GM19463 (cell line): ENCODE results near the gene LGALS3BP.

Source experiments
- ATAC-seq: cut with Tn5 transposase; IDR thresholded peaks from one replicate; pipeline ENCODE4 v1.9.1; 2021; ENCODE audit warnings: mild to moderate bottlenecking, moderate library complexity; ENCODE audit not compliant: unreplicated experiment

Gene LGALS3BP

GRCh38 chr17:78940708-78941107, 39.0 kb downstream of the LGALS3BP start:
- ATAC-seq, result no peak

DNA sequence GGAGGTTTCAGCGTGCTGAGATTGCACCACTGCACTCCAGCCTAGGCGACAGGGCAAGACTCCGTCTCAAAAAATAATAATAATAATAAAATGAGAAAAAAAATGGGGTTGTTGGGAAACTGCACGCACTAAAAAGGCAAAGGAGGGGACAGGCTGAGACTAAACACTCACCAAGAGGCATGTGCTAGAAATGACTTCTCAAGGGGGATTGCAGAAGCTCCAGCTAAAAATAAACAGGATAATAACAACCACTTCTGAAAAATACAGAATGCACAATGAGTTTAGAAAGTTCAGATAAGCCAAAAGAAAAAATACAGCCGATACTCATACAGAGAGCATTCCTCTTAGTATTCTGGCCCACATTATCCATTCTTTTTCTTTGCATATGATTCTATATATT, 39.5 kb downstream of the LGALS3BP start:
- ATAC-seq, result no peak

GRCh38 chr17:78939615-78940014, 40.1 kb downstream of the LGALS3BP start:
- ATAC-seq, result no peak

DNA sequence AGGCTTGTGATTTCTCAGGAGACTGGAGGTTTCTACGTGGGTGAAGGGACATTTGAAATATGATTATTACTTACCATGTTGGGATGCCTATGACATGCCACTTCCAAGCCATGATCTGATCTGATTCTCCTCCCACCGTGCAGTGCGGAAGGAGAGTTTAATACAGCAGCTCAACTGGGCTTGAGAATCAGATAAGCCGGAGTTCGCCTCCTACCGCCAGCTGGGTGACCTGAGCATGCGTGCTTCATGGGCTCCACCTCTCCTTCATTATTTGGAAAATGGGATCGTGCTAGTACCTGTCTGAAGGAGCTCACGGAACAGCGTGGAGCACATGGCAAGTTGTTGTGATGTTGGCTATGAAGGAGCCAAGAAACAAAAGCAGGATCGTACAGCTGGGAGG, 42.2 kb downstream of the LGALS3BP start:
- ATAC-seq, result no peak

- no peak for ATAC-seq
Measured at GRCh38 chr17:78935419-78936323, 44.1 kb downstream of the LGALS3BP start.

- no peak for ATAC-seq
Measured at GRCh38 chr17:78934681-78935418, 44.9 kb downstream of the LGALS3BP start.

- no peak for ATAC-seq
Measured at GRCh38 chr17:78933959-78934568, 45.7 kb downstream of the LGALS3BP start.

DNA sequence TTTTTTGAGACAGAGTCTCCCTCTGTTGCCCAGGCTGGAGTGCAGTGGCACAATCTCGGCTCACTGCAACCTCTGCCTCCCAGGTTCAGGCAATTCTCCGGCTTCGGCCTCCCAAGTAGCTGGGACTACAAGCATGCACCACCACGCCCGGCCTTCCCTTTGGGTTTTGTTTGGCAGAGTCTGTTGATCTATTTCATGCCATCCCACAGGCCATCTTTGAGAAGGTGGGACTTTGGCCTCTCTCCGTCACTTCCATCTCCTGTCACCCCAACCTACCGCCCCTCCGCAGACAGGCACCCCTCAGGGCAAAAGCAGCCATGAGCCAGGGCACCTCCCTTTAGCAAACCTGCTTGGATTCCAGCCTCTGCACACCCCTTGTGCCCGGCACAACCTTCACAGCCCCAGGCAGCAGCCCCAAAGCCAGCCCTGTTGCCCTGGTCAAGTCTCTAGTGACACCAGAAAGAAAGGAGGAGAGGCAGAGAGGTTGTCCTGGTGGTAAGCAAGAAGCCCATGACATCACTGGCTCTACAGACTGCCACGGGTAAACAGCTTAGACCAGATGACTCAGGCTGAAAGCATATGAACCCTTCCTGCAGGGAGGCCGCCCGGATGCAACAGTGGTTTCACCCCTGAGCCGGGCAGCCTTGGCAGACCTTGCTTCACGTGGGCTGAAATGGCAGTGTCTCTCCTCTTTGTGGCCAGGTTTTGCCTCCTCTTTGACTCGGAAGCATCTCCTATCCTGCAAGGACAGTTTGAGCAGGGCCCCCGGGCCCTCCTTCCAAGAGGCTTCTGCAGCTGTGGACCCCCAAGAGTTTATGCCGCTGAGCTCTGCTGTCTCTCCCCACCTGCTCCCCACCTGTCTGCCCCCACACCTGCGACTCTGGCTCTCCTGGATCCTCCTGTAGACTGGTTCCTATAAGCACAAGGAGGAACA, 46.4 kb downstream of the LGALS3BP start:
- ATAC-seq, result peak; percentile 48

DNA sequence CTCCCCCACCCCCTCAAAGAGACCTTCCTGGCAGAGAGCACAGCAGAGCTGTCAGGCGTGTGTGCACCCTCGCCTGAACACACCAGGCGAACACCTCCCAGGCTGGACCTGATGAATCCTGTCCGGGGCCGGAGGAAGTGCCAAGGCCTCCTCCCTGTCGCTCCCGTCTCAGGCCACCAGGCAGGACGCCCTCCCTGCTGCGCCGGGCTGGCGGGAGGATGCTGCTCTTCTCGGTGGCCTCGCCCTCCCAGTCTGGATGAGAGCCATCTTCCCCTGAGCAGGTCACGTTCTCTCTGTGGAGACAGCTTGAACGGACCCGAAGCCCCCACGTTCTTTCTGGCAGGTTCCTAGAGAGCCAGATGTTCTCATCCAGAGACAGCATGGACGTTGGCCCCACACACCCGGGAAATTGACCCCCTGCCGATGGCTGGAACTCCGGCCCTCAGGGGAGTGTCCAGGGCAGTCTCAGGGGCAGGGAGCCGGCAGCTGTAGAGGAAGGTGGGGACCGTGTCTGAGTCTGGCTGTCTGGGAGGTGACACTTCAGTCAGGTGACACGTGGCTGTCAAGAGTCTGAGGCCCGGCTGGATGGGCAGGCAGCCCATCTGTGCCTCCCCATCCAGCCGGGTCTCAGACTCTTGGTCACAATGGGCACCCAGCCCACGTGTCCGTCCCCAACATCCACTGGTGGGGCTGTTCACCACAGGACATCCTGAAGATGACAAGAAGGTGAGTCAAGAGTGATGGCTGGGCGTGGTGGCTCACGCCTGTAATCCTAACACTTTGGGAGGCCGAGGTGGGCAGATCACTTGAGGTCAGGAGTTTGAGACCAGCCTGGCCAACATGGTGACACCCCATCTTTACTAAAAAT, 49.6 kb downstream of the LGALS3BP start:
- ATAC-seq, result no peak

GRCh38 chr17:78925662-78926555, 53.8 kb downstream of the LGALS3BP start:
- no peak for ATAC-seq

- no peak for ATAC-seq
Measured at GRCh38 chr17:78925234-78925633, 54.5 kb downstream of the LGALS3BP start, which contains the start of gene TIMP2. Gene TIMP2 (minus strand): TSS chr17:78925387. CDS start chr17:78925088, 299 bp downstream.

GRCh38 chr17:78924481-78925151, 55.1 kb downstream of the LGALS3BP start:
- ATAC-seq, result no peak

DNA sequence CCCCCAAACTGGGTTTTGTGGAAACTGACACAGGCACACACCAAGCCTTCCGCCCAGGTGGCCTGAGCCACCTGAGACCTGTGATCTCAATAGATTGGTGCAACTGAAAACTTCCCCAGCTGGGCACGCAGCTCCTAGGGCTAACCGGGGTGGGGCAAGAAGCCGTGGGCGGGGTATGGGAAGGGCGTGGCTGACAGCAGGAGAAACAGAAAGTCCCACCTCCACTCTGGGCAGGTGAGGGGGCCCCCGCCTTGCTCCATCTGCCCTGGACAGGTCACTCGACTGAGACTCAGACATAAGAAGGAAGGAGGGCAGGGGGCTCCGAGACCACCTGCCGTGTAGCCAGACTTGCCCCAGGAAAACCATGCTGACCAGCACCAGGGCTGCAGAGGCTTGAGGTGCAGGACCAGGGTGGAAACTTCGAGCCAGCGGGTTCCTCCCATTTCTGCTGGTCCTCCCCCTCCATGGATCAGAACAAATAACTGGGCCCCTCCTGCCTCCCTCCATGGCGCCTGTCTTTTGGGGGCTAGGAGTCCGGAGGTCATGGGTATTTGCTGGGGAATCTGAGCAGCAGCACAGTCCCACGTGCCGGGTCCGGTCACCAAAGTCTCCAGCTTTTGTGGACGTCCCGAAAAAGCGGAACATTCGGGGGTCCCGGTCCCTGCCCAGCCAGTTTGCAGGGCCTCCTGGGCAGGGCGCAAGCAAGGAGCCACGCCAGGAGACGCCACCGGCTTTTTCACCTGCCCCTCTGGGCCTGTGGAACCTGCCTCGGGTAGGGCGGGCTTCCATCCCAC, 55.9 kb downstream of the LGALS3BP start:
- no peak for ATAC-seq

GRCh38 chr17:78922816-78923498, 56.8 kb downstream of the LGALS3BP start:
- no peak for ATAC-seq

DNA sequence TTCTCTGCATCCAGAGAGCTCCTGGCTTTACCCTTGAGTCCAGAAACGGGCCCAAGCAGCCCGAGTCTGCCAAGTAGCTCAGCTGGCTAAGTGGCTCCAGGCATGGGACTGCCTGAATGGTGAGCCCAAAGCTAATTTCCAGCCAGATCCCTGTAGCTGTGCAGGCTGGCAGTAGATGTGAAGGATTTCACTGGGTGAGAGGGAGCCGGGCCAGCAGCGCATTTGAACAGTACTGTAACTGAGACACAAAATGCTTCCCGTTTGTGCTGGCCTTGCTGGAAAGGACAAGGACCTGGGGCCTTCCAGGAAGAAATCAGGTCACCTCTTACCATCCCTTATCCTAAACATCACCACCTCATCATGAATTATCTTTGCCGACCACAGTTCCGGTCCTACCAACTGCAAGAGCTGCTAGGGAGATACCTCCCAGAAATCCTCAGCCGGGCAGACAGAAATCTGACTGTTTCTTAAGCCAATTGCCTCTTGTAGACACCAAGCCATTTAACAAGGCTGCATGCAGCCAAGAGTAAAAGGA, 58.2 kb downstream of the LGALS3BP start:
- ATAC-seq, result no peak
